Measurements from ENCODE around the gene CHMP1A. TPM values are rescaled to one million over a fixed set of nuclear protein-coding genes. Genes with fewer than 3 reads are reported as not detected.

CHMP1A gene
- total RNA-seq, 1 experiment from 2014 or later: 158 TPM

DNA sequence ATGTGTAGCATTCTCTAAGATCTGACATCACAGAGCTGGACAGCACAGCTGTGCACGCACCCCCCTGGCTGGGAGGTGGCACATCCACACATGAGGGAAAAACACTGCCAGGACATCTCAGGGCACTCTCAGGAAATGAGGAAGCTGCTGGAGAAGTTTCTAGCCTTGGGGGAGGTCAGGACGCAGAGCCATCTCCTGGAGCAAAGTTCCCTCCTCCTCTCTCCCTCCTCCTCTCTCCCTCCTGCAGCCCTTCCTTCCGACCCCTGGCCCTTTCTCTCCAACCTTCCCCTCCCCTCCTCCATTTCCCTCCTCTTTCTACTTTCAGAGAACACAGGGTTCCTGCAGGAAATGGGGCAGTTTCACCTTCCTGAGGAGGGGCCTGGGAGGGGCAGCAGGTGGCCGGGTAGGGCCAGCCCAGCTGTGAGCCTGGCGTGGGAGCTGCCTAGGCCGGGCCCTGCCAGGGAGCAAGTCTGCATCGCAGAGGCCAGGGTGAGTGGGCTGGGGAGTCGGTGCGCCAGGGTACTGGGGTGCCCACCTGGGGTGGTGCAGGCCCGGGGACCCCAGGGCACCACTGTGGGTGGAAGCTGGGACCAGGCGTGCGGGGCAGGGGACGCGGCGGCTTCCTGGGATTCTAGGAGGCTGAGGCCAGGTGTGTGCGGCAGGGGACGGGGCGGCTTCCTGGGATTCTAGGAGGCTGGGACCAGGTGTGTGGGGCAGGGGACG lies 44.1 kb downstream of the CHMP1A start, which contains the start of gene DPEP1:
DPEP1 (plus strand) TSS at position 412 of the 723 bp plus-strand sequence. CDS start 16,769 bp downstream, outside the sequence.
- Histone ChIP-seq H2AFZ (ENCODE audit: low read depth, low read length, poor library complexity, severe bottlenecking) (no peak within 1 kb of the TSS), H3K79me2 (ENCODE audit: insufficient read depth, low read length) (no peaks in the 10 kb centered on the region), H3K36me3 (ENCODE audit: control insufficient read depth in 1 of 2, insufficient read depth in 2 of 2, low read length in 2 of 2) (no peaks in the 10 kb centered on the region), H3K4me3 (replicated peaks in 1 of 2; ENCODE audit: low read depth in 1 of 2, low read length in 2 of 2) (no peak within 1 kb of the TSS), H3K27ac (ENCODE audit: low read depth, low read length) (no peak within 1 kb of the TSS; the same call in 1 of the 2 replicates), H3K9ac (ENCODE audit: low read length) (no peak within 1 kb of the TSS), H3K27me3 (ENCODE audit: insufficient read depth, low read length) (no peaks in the 10 kb centered on the region), H3K9me3 (ENCODE audit: control insufficient read depth in 1 of 2, insufficient read depth in 1 of 2, low read depth in 1 of 2, low read length in 2 of 2) (no peaks in the 10 kb centered on the region), H3K9me2 (ENCODE audit: insufficient read depth) (no peaks in the 10 kb centered on the region), H4K20me1 (ENCODE audit: insufficient read depth) (no peaks in the 10 kb centered on the region), H3K4me1 (ENCODE audit: control insufficient read depth in 1 of 2, insufficient read depth in 2 of 2, low read length in 2 of 2) (peaks cover 21 to 36% of the 10 kb centered on the region in 2 experiments), H3K4me2 (ENCODE audit: low read length) (no peak within 1 kb of the TSS)
- no peak for ATAC-seq
- BruUV-seq (replicated peaks): no TSS peak
- TF ChIP-seq SP1 (IDR thresholded peaks at IDR 0.05; ENCODE audit: low read depth): no peak
- TF ChIP-seq CTCF (IDR thresholded peaks at IDR 0.05 in 2 of 3, conservative IDR thresholded peaks at IDR 0.05 in 1 of 3; ENCODE audit: borderline replicate concordance in 1 of 3, insufficient read depth in 1 of 3, low read depth in 2 of 3, low read length in 2 of 3): no peak
- TF ChIP-seq TCF7L2 (IDR thresholded peaks at IDR 0.05; ENCODE audit: borderline replicate concordance, extremely low read depth, insufficient read depth, insufficient read length): no peak
- TF ChIP-seq MAX (IDR thresholded peaks at IDR 0.05): no peak
- no peak for TF ChIP-seq CEBPB (IDR thresholded peaks at IDR 0.05; ENCODE audit: low read depth)
- TF ChIP-seq ZNF274 (IDR thresholded peaks at IDR 0.05; ENCODE audit: low read depth, low read length): no peak
- no peak for TF ChIP-seq EGR1 (IDR thresholded peaks at IDR 0.05; ENCODE audit: low read depth)
- no peak for DNase-seq (ENCODE audit: low read depth, low spot score)
- RAD21 ChIA-PET (ENCODE audit: low non-redundant PET in 1 of 2, low total read pairs in 2 of 2, uncharacterized antibody in 2 of 2, unreplicated experiment in 2 of 2): interaction anchor here in 1 of 2 experiments (0.9 kb wide), 1 partner anchor 29 kb away, joined by 3 read pairs; no protein-coding TSS in a partner anchor
- CTCF ChIA-PET: interaction anchor here (1.1 to 2.6 kb wide), 2 partner anchors 12 to 19 kb away, joined by 4 to 16 read pairs; no protein-coding TSS in a partner anchor
- intact Hi-C loops (cut with micrococcal nuclease): no loop called here
- POLR2A ChIA-PET: no interaction called here

Data from HCT116 (cell line).